Liver (tissue), 9 donors: ENCODE measurements around the gene STAM. TPM values are rescaled to one million over a fixed set of nuclear protein-coding genes. Genes with fewer than 3 reads are reported as not detected.

Experiments
- DNase-seq: peaks from one replicate; pipeline ENCODE4 v3.0.0-alpha.2; 2017; ENCODE audit warnings: low spot score
- H3K27ac ChIP-seq, 2 donors: one replicate each; pipeline ENCODE4 v1.7.0; 2013; ENCODE audit warnings: inconsistent platforms in 2 of 2, low read length in 2 of 2, control low read depth in 1 of 2, low read depth in 1 of 2, mild to moderate bottlenecking in 1 of 2
- H3K27me3 ChIP-seq, 4 donors: one replicate each; pipeline versions ENCODE4 v1.6.1 to v1.7.0; 2013; ENCODE audit warnings: low read length in 3 of 4, inconsistent platforms in 1 of 4, mild to moderate bottlenecking in 1 of 4, moderate library complexity in 1 of 4; ENCODE audit not compliant: control insufficient read depth in 4 of 4, insufficient read depth in 4 of 4
- H3K36me3 ChIP-seq, 4 donors: one replicate each; pipeline versions ENCODE4 v1.6.1 to v1.7.0; 2013; ENCODE audit warnings: low read length in 3 of 4, mild to moderate bottlenecking in 3 of 4, low read depth in 1 of 4, moderate library complexity in 1 of 4; ENCODE audit not compliant: control insufficient read depth in 4 of 4, insufficient read depth in 3 of 4
- H3K4me1 ChIP-seq, 4 donors: one replicate each; pipeline versions ENCODE4 v1.6.1 to v1.7.0; 2013; ENCODE audit warnings: low read length in 3 of 4, mild to moderate bottlenecking in 3 of 4, moderate library complexity in 1 of 4; ENCODE audit not compliant: control insufficient read depth in 4 of 4, insufficient read depth in 4 of 4
- H3K4me3 ChIP-seq, 3 donors: one replicate each; pipeline versions ENCODE4 v1.6.1 to v1.7.0; 2013; ENCODE audit warnings: low read length in 3 of 3, control low read depth in 1 of 3, low read depth in 1 of 3, mild to moderate bottlenecking in 1 of 3
- H3K9ac ChIP-seq, 2 donors: one replicate each; pipeline ENCODE4 v1.7.0; 2013; ENCODE audit warnings: low read length in 2 of 2, mild to moderate bottlenecking in 2 of 2, moderate library complexity in 2 of 2, control low read depth in 1 of 2, low read depth in 1 of 2
- H3K9me3 ChIP-seq, 4 donors: one replicate each; pipeline versions ENCODE4 v1.6.1 to v1.7.0; 2013; ENCODE audit warnings: low read length in 3 of 4; ENCODE audit not compliant: control insufficient read depth in 4 of 4
- EGR1 ChIP-seq, 2 donors: IDR thresholded peaks; 2 replicates each; pipeline ENCODE4 v1.6.1; 2016 to 2018; ENCODE audit warnings: antibody characterized with exemption in 2 of 2, low read depth in 2 of 2
- FOXA1 ChIP-seq: IDR thresholded peaks from 2 replicates; pipeline ENCODE4 v1.6.1; 2016; ENCODE audit warnings: antibody characterized with exemption
- FOXA2 ChIP-seq: IDR thresholded peaks from 2 replicates; pipeline ENCODE4 v1.6.1; 2016; ENCODE audit warnings: antibody characterized with exemption
- GABPA ChIP-seq, 2 donors: IDR thresholded peaks in 1 of 2; conservative IDR thresholded peaks in 1 of 2; 2 replicates each; pipeline ENCODE4 v1.6.1; 2016; ENCODE audit warnings: antibody characterized with exemption in 2 of 2, mild to moderate bottlenecking in 1 of 2, moderate library complexity in 1 of 2
- HNF4A ChIP-seq, 2 donors: conservative IDR thresholded peaks; 2 replicates each; pipeline ENCODE4 v1.6.1; 2016; ENCODE audit warnings: antibody characterized with exemption in 2 of 2, mild to moderate bottlenecking in 2 of 2
- HNF4G ChIP-seq: IDR thresholded peaks from 2 replicates; pipeline ENCODE4 v1.6.1; 2016; ENCODE audit warnings: antibody characterized with exemption
- JUND ChIP-seq, 2 donors: IDR thresholded peaks; 2 replicates each; pipeline ENCODE4 v1.6.1; 2016; ENCODE audit warnings: antibody characterized with exemption in 2 of 2
- NR2F2 ChIP-seq: IDR thresholded peaks from 2 replicates; pipeline ENCODE4 v1.6.1; 2016; ENCODE audit warnings: antibody characterized with exemption
- RAD21 ChIP-seq, 2 donors: IDR thresholded peaks; 2 replicates each; pipeline ENCODE4 v1.6.1; 2016; ENCODE audit warnings: antibody characterized with exemption in 2 of 2, mild to moderate bottlenecking in 2 of 2
- RXRA ChIP-seq, 2 donors: IDR thresholded peaks; 2 replicates each; pipeline ENCODE4 v1.6.1; 2017 to 2018; ENCODE audit warnings: antibody characterized with exemption in 2 of 2, mild to moderate bottlenecking in 1 of 2
- TAF1 ChIP-seq: conservative IDR thresholded peaks from 2 replicates; pipeline ENCODE4 v1.6.1; 2016; ENCODE audit warnings: antibody characterized with exemption, mild to moderate bottlenecking
- YY1 ChIP-seq: IDR thresholded peaks from 2 replicates; pipeline ENCODE4 v1.6.1; 2016; ENCODE audit warnings: antibody characterized with exemption, mild to moderate bottlenecking
- WGBS: extraction: QIAGEN DNeasy Blood & Tissue Kit; methylation state at CpG from one replicate; pipeline ENCODE4 v1.1.7; 2013; 5-methylcytosine and 5-hydroxymethylcytosine counted together
- polyA plus RNA-seq, 2 donors: library from polyadenylated mRNA; stranded (reverse) in 1 of 2; unstranded in 1 of 2; fragments of 200-250 nt in 1 of 2; fragments of >200 nt in 1 of 2; fragmentation: Nextera tagmentation in 1 of 2; extraction: Ambion mirVana in 1 of 2; gene quantifications; one replicate each; pipeline versions ENCODE4 v1.2.1 to v1.2.3, GENCODE V29; 2013 to 2015
- total RNA-seq, 2 donors: library from RNA; depleted of rRNA; stranded (reverse); fragments of >200 nt; gene quantifications; one replicate each; pipeline ENCODE4 v1.2.3, GENCODE V29; 2014
- TF ChIP-seq, protein P1 (sequence below): IDR thresholded peaks from 2 replicates; pipeline ENCODE4 v1.6.1; 2016; ENCODE audit warnings: antibody characterized with exemption
- TF ChIP-seq, protein P2 (sequence below): IDR thresholded peaks from 2 replicates; pipeline ENCODE4 v1.6.1; 2016; ENCODE audit warnings: antibody characterized with exemption
- TF ChIP-seq, protein P3 (sequence below): fragments of 150-350 bp; IDR thresholded peaks from 2 replicates; pipeline ENCODE4 v1.5.1; 2017; ENCODE audit warnings: improper control_type of control experiment, low read depth, low read length; ENCODE audit not compliant: missing input control
- TF ChIP-seq, protein P4 (sequence below): IDR thresholded peaks from 2 replicates; pipeline ENCODE4 v1.6.1; 2016; ENCODE audit warnings: antibody characterized with exemption, mild to moderate bottlenecking
- TF ChIP-seq, protein P5 (sequence below): IDR thresholded peaks from 2 replicates; pipeline ENCODE4 v1.6.1; 2016; ENCODE audit warnings: antibody characterized with exemption
- donor health status: healthy.
- donor health status: healthy.
- donor health status: healthy.
- donor health status: healthy.
- donor health status: healthy.

Gene STAM
- total and polyA plus RNA-seq, 4 donors = 4.9 to 32.4 (median 6.7) TPM

GRCh38 chr10:17649052-17649451, 5.1 kb downstream of the STAM start:
- Histone ChIP-seq H3K27me3 (no peaks in the 10 kb centered on the region), H3K4me1 (peaks cover 7 to 18% (median 17%) of the 10 kb centered on the region in 4 donors), H3K27ac (no peak overlapping the region), H3K4me3 (no peak overlapping the region), H3K9me3 (no peaks in the 10 kb centered on the region), H3K36me3 (no peaks in the 10 kb centered on the region), H3K9ac (no peak overlapping the region)
- TF ChIP-seq JUND (IDR thresholded peaks at IDR 0.05) (no peak), HNF4G (no peak), FOXA2 (no peak), RAD21 (IDR thresholded peaks at IDR 0.05) (no peak), RXRA (IDR thresholded peaks at IDR 0.05) (no peak), EGR1 (IDR thresholded peaks at IDR 0.05; ENCODE audit: low read depth in 2 of 2) (no peak), FOXA1 (no peak), HNF4A (conservative IDR thresholded peaks at IDR 0.05) (no peak), GABPA (IDR thresholded peaks at IDR 0.05 in 1 of 2, conservative IDR thresholded peaks at IDR 0.05 in 1 of 2) (no peak), TAF1 (no peak), NR2F2 (no peak), YY1 (no peak)
- TF ChIP-seq, protein P1, sequence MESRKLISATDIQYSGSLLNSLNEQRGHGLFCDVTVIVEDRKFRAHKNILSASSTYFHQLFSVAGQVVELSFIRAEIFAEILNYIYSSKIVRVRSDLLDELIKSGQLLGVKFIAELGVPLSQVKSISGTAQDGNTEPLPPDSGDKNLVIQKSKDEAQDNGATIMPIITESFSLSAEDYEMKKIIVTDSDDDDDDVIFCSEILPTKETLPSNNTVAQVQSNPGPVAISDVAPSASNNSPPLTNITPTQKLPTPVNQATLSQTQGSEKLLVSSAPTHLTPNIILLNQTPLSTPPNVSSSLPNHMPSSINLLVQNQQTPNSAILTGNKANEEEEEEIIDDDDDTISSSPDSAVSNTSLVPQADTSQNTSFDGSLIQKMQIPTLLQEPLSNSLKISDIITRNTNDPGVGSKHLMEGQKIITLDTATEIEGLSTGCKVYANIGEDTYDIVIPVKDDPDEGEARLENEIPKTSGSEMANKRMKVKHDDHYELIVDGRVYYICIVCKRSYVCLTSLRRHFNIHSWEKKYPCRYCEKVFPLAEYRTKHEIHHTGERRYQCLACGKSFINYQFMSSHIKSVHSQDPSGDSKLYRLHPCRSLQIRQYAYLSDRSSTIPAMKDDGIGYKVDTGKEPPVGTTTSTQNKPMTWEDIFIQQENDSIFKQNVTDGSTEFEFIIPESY = no peak
- TF ChIP-seq, protein P2, sequence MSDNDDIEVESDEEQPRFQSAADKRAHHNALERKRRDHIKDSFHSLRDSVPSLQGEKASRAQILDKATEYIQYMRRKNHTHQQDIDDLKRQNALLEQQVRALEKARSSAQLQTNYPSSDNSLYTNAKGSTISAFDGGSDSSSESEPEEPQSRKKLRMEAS = no peak
- TF ChIP-seq, protein P3, sequence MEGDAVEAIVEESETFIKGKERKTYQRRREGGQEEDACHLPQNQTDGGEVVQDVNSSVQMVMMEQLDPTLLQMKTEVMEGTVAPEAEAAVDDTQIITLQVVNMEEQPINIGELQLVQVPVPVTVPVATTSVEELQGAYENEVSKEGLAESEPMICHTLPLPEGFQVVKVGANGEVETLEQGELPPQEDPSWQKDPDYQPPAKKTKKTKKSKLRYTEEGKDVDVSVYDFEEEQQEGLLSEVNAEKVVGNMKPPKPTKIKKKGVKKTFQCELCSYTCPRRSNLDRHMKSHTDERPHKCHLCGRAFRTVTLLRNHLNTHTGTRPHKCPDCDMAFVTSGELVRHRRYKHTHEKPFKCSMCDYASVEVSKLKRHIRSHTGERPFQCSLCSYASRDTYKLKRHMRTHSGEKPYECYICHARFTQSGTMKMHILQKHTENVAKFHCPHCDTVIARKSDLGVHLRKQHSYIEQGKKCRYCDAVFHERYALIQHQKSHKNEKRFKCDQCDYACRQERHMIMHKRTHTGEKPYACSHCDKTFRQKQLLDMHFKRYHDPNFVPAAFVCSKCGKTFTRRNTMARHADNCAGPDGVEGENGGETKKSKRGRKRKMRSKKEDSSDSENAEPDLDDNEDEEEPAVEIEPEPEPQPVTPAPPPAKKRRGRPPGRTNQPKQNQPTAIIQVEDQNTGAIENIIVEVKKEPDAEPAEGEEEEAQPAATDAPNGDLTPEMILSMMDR = no peak
- TF ChIP-seq, protein P4, sequence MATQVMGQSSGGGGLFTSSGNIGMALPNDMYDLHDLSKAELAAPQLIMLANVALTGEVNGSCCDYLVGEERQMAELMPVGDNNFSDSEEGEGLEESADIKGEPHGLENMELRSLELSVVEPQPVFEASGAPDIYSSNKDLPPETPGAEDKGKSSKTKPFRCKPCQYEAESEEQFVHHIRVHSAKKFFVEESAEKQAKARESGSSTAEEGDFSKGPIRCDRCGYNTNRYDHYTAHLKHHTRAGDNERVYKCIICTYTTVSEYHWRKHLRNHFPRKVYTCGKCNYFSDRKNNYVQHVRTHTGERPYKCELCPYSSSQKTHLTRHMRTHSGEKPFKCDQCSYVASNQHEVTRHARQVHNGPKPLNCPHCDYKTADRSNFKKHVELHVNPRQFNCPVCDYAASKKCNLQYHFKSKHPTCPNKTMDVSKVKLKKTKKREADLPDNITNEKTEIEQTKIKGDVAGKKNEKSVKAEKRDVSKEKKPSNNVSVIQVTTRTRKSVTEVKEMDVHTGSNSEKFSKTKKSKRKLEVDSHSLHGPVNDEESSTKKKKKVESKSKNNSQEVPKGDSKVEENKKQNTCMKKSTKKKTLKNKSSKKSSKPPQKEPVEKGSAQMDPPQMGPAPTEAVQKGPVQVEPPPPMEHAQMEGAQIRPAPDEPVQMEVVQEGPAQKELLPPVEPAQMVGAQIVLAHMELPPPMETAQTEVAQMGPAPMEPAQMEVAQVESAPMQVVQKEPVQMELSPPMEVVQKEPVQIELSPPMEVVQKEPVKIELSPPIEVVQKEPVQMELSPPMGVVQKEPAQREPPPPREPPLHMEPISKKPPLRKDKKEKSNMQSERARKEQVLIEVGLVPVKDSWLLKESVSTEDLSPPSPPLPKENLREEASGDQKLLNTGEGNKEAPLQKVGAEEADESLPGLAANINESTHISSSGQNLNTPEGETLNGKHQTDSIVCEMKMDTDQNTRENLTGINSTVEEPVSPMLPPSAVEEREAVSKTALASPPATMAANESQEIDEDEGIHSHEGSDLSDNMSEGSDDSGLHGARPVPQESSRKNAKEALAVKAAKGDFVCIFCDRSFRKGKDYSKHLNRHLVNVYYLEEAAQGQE = no peak
- DNase-seq = no peak
- 94% methylated on average over 4 of the region's 4 CpGs for WGBS

GRCh38 chr10:17649836-17650235, 5.9 kb downstream of the STAM start:
- no peak for DNase-seq
- Histone ChIP-seq H3K4me3 (no peak overlapping the region), H3K9me3 (no peaks in the 10 kb centered on the region), H3K27me3 (no peaks in the 10 kb centered on the region), H3K27ac (no peak overlapping the region), H3K9ac (no peak overlapping the region), H3K4me1 (peaks cover 7 to 16% (median 14%) of the 10 kb centered on the region in 4 donors), H3K36me3 (no peaks in the 10 kb centered on the region)
- WGBS = 93% methylated on average over 2 of the region's 2 CpGs
- TF ChIP-seq, protein P4 = no peak
- no peak for TF ChIP-seq NR2F2
- TF ChIP-seq HNF4G = no peak
- TF ChIP-seq, protein P1 = no peak
- TF ChIP-seq, protein P5, sequence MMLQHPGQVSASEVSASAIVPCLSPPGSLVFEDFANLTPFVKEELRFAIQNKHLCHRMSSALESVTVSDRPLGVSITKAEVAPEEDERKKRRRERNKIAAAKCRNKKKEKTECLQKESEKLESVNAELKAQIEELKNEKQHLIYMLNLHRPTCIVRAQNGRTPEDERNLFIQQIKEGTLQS = no peak
- TF ChIP-seq EGR1 (IDR thresholded peaks at IDR 0.05; ENCODE audit: low read depth in 2 of 2) = no peak
- TF ChIP-seq FOXA2 = no peak
- TF ChIP-seq JUND (IDR thresholded peaks at IDR 0.05) = no peak
- TF ChIP-seq TAF1 = no peak
- no peak for TF ChIP-seq FOXA1
